Upper lobe of right lung (tissue), 1 donor: Measurements from ENCODE around the gene FAM131C. TPM values are rescaled to one million over a fixed set of nuclear protein-coding genes. Genes with fewer than 3 reads are reported as not detected.

Experiments used
- ATAC-seq: fragments of 200-7000 bp; cut with Tn5 transposase; one replicate; pipeline ENCODE4 v1.9.1; 2020; ENCODE audit warnings: mild to moderate bottlenecking, moderate library complexity
- DNase-seq: peaks from one replicate; pipeline ENCODE4 v3.0.0-alpha.2; 2020
- H3K27ac ChIP-seq: fragments of 200-600 bp; one replicate; pipeline ENCODE4 v1.8.0; 2022
- H3K27me3 ChIP-seq: fragments of 200-600 bp; one replicate; pipeline ENCODE4 v1.8.0; 2022; ENCODE audit warnings: mild to moderate bottlenecking
- H3K36me3 ChIP-seq: fragments of 200-600 bp; one replicate; pipeline ENCODE4 v1.8.0; 2022
- H3K4me1 ChIP-seq: fragments of 200-600 bp; one replicate; pipeline ENCODE4 v1.8.0; 2022
- H3K4me3 ChIP-seq: fragments of 200-600 bp; one replicate; pipeline ENCODE4 v1.8.0; 2022; ENCODE audit warnings: mild to moderate bottlenecking
- H3K9me3 ChIP-seq: fragments of 200-600 bp; one replicate; pipeline ENCODE4 v1.8.0; 2022
- intact Hi-C: fragments of 100-400 bp; cut with DNase I; formaldehyde crosslinking; loops from one replicate; pipeline ENCODE4 v1.11.0; 2022
- total RNA-seq: library from RNA; stranded (reverse); fragmentation: NEBNext Ultra II Directional; extraction: Animal tissue kit (Norgen Biotek cat#: 25700); gene quantifications from one replicate; pipeline ENCODE4 v1.2.1, GENCODE V29; 2021
- TF ChIP-seq, protein P1 (sequence below): fragments of 200-600 bp; IDR thresholded peaks from one replicate; pipeline ENCODE4 v1.8.0; 2022; ENCODE audit warnings: antibody characterized with exemption
- donor health status: DM: no; HTN: yes; CAD: no; lungs with severe emphysema.

Gene FAM131C
- total RNA-seq, 1 donor from 2014 or later, result not detected

DNA sequence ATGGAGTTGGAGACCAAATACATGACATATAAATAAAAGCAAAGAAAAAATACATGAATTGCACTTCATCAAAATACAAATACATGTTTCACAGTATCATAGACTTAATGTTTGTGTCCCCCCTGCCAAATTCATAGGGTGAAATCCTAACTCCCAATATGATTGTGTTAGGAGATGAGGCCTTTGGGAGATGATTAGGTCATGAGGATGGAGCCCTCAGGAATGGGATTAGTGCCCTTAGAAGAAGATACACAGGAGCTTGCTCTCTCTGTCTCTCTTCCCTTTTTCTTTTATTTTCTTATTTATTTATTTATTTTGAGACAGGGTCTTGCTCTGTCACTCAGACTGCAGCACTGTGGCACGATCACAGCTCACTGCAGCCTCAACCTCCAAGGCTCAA, 26.0 kb upstream of the FAM131C start:
- DNase-seq (no peak), ATAC-seq (no peak)
- Histone ChIP-seq H3K9me3 (no peaks in the 10 kb centered on the region), H3K4me1 (no peaks in the 10 kb centered on the region), H3K36me3 (no peaks in the 10 kb centered on the region), H3K27ac (no peak overlapping the region), H3K4me3 (no peak overlapping the region), H3K27me3 (no peaks in the 10 kb centered on the region)
- intact Hi-C loops, result no loop called here
- TF ChIP-seq, protein P1, sequence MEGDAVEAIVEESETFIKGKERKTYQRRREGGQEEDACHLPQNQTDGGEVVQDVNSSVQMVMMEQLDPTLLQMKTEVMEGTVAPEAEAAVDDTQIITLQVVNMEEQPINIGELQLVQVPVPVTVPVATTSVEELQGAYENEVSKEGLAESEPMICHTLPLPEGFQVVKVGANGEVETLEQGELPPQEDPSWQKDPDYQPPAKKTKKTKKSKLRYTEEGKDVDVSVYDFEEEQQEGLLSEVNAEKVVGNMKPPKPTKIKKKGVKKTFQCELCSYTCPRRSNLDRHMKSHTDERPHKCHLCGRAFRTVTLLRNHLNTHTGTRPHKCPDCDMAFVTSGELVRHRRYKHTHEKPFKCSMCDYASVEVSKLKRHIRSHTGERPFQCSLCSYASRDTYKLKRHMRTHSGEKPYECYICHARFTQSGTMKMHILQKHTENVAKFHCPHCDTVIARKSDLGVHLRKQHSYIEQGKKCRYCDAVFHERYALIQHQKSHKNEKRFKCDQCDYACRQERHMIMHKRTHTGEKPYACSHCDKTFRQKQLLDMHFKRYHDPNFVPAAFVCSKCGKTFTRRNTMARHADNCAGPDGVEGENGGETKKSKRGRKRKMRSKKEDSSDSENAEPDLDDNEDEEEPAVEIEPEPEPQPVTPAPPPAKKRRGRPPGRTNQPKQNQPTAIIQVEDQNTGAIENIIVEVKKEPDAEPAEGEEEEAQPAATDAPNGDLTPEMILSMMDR, result no peak

DNA sequence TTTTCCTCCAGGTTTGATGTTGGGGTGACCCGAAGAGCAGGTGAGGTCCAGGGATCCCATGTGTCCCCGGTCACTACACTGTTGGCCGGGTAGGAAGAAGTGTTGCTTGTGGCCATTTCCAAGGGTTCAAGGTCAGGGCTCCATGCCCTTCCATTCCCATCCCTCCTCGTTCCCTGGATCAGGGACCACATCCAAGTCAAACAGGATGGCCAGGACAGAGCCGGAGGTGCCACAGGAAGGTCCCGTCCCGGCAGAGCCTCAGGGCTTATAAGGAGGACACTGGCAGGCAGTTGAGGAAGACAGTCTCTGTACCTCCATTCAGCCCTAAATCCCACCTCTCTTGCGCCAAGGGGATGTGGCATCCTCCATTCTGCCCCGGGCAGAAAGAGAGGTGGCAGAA, 22.0 kb upstream of the FAM131C start:
- no peak for ATAC-seq
- Histone ChIP-seq H3K27me3 (no peaks in the 10 kb centered on the region), H3K9me3 (no peaks in the 10 kb centered on the region), H3K36me3 (no peaks in the 10 kb centered on the region), H3K4me1 (no peaks in the 10 kb centered on the region), H3K4me3 (no peak overlapping the region), H3K27ac (no peak overlapping the region)
- intact Hi-C loops, result no loop called here
- no peak for DNase-seq
- TF ChIP-seq, protein P1, result no peak

DNA sequence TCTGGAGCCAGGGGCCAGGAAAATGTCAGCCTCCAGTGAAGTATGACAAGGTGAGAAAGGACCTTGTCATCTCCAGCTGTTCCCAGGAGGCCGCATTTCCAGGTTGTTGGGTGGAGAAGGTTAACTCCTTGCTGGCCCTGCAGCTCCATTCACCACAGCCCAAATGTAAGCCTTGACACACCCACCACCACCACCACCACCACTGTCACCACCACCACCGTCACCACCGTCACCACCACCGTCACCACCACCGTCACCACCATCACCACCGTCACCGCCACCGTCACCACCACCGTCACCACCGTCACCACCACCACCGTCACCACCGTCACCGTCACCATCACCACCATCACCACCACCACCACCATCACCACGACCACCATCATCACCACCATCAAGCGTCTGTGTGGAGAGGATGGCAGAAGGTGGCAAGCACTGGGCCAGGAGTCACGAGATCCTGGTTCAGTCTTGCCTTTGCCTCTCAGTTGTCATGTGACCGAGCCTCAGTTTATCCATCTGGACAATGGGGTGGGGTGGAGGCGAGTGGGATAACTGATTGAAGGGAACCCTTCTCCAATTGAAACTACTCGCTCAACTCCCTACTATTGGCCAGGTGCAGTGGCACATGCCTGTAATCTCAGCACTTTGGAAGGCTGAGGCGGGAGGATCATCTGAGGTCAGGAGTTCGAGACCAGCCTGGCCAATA, 21.2 kb upstream of the FAM131C start:
- Histone ChIP-seq H3K27ac (no peak overlapping the region), H3K36me3 (no peaks in the 10 kb centered on the region), H3K4me3 (no peak overlapping the region), H3K9me3 (no peaks in the 10 kb centered on the region), H3K27me3 (no peaks in the 10 kb centered on the region), H3K4me1 (no peaks in the 10 kb centered on the region)
- DNase-seq (no peak), ATAC-seq (no peak)
- TF ChIP-seq, protein P1, result no peak
- intact Hi-C loops, result no loop called here

DNA sequence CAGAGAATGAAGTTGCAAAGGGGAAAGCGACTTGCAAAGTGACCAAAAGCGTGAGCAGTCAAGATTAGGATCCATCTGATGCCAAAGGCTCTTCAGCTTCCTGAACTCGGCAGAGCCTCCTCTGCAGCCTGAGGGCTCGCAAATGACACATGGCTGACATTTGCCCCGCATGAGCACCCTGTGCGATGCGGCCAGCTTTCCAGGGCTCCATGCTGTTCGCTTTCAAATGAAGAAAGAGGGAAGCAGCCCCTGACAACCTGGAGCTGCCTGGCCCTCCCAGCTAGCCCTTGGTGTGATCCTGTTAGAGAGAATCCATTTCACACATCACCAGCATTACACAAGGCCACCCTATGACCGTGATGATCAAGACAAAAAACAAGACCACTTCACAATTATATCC, 20.2 kb upstream of the FAM131C start:
- intact Hi-C loops, result no loop called here
- Histone ChIP-seq H3K4me3 (no peak overlapping the region), H3K9me3 (no peaks in the 10 kb centered on the region), H3K36me3 (no peaks in the 10 kb centered on the region), H3K27ac (no peak overlapping the region), H3K27me3 (no peaks in the 10 kb centered on the region), H3K4me1 (no peaks in the 10 kb centered on the region)
- no peak for DNase-seq
- TF ChIP-seq, protein P1, result no peak
- ATAC-seq, result no peak

DNA sequence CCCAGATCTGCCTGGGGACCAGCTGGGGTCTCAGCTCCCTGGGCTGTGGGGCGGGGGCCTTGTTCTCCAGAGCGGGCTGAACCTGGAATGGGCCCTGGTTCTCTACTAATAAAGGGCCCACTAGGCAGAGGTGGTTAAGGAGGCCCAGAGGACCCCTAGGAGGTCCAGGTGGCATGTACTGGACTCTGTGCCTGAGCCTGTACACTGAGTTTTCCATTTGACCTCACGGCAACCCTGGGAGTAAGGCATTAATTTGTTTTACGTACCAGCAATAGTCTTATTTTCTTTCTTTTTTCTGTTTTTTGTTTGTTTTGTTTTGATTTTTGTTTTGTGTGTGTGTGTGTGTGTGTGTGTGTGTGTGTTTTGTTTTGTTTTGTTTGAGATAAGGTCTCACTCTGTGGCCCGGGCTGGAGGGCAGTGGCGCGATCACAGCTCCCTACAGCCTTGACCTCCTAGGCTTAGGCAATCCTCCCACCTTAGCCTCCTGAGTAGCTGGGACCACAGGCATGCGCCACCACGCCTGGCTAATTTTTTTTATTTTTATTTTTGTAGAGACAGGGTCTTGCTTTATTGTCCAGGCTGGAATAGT, 19.6 kb upstream of the FAM131C start:
- intact Hi-C loops, result no loop called here
- DNase-seq, result no peak

More for the DNA sequence above, 19.6 kb upstream of the FAM131C start:
- Histone ChIP-seq H3K27ac (no peak overlapping the region), H3K9me3 (no peaks in the 10 kb centered on the region), H3K4me1 (no peaks in the 10 kb centered on the region), H3K36me3 (no peaks in the 10 kb centered on the region), H3K27me3 (no peaks in the 10 kb centered on the region), H3K4me3 (no peak overlapping the region)
- no peak for ATAC-seq
- TF ChIP-seq, protein P1, result no peak
